AG09309 (cell line): ENCODE data around the gene TRAPPC14.
"Not testable (repeated sequence)": the region's sequence is repeated elsewhere in the genome, so short reads cannot be mapped to it uniquely, and the experiment has no call there.

Experiments
- DNase-seq: peaks from one replicate; pipeline ENCODE4 v3.0.0-alpha.2; 2010; ENCODE audit warnings: low read depth
- H3K4me3 ChIP-seq: 2 replicates; pipeline ENCODE4 v1.5.1; 2011; ENCODE audit warnings: mild to moderate bottlenecking, low read depth, low read length, moderate library complexity; ENCODE audit not compliant: control insufficient read depth
- CTCF ChIP-seq: IDR thresholded peaks from 2 replicates; pipeline ENCODE4 v1.5.1; 2011; ENCODE audit warnings: mild to moderate bottlenecking, low read depth, low read length, inconsistent platforms; ENCODE audit not compliant: insufficient read depth, control insufficient read depth; ENCODE audit errors: missing control alignments

The TRAPPC14 gene

GRCh38 chr7:100148225-100148558, 10.3 kb downstream of the TRAPPC14 start:
- H3K4me3 ChIP-seq = peak overlapping the region; percentile 88
- no peak for DNase-seq
- no peak for TF ChIP-seq CTCF

GRCh38 chr7:100147278-100147677, 11.2 kb downstream of the TRAPPC14 start:
- no peak for DNase-seq
- no peak for TF ChIP-seq CTCF
- no peak overlapping the region for H3K4me3 ChIP-seq

DNA sequence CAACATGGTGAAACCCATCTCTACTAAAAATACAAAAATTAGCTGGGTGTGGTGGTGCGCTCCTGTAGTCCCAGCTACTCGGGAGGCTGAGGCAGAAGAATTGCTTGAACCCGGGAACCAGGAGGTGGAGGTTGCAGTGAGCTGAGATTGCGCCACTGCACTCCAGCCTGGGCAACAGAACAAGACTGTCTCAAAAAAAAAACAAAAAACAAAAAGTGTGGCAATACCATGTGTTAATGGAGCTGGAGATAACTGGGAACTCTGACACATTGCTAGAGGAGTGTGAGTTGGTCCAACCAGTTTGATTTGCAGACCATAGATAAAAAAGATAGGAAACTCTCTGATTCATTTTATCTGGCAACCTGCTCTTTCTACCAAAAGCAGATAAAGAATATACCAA, 12.2 kb downstream of the TRAPPC14 start:
- DNase-seq = peak; percentile 74
- not testable (repeated sequence) for H3K4me3 ChIP-seq

GRCh38 chr7:100142461-100142860, 16.1 kb downstream of the TRAPPC14 start:
- DNase-seq = no peak

GRCh38 chr7:100141555-100141949, 17.0 kb downstream of the TRAPPC14 start:
- TF ChIP-seq CTCF = no peak
- H3K4me3 ChIP-seq = no peak overlapping the region
- DNase-seq = no peak

More at GRCh38 chr7:100142461-100142860, 16.1 kb downstream of the TRAPPC14 start:
- H3K4me3 ChIP-seq = no peak overlapping the region
- TF ChIP-seq CTCF = no peak

DNA sequence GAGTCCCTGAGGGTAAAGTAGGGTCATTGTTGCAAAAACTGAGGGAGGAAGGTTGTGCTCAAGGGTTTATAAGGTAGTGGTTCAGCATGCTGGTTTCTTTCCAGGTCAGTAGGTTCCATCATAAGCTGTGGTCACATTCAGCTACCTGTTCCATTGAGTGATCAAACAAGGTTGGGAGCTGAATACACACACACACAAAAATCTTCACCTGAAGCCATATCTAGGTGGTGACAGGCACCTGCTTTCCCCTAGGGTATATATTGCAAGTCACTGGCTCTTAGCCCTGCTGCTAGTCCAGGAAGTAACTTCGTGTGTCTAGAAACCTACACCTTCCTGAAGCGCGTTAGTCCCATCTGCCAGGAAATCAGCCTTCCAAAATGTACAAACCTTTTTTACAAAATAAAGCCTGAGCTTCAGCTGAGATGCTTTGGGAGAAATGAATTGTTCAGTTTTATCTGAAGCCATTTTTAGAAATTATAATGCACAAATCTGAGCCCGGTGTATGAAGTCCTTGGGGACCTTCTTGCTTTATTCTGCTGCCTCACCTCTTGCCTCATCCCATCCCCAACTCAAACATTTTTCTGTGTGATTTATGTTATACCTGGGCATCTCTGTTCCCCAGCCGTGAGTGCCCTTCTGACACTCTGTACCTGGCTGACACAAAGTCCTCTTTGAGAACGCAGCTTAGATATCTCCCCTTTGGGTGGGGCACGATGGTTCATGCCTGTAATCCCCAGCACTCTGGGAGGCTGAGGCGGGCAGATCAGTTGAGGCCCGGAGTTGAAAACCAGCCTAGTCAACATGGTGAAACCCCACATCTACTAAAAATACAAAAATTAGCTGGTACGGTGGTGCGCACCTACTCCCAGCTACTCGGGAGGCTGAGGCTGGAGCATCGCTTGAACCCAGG, 20.4 kb downstream of the TRAPPC14 start:
- no peak for DNase-seq
- H3K4me3 ChIP-seq = no peak overlapping the region
- no peak for TF ChIP-seq CTCF

- TF ChIP-seq CTCF = peak; percentile 94
- no peak for DNase-seq
- H3K4me3 ChIP-seq = no peak overlapping the region
These were observed 25.8 kb downstream of the TRAPPC14 start for GRCh38 chr7:100132697-100133151.
